Gastroesophageal sphincter (tissue), 4 donors: Measurements from ENCODE around the gene LHFPL3. TPM values are rescaled to one million over a fixed set of nuclear protein-coding genes. Genes with fewer than 3 reads are reported as not detected.
"Not testable (repeated sequence)": the region's sequence is repeated elsewhere in the genome, so short reads cannot be mapped to it uniquely, and the experiment has no call there.

ENCODE experiments used
- ATAC-seq: fragments of 150-250 bp; one replicate; pipeline ENCODE4 v1.9.1; 2016; ENCODE audit warnings: mild to moderate bottlenecking, moderate library complexity
- H3K27ac ChIP-seq, 4 donors: fragments of 200-600 bp; sonication (generic) in 3 of 4; 1 replicate in 3 of 4; 2 replicates in 1 of 4; pipeline ENCODE4 v1.5.1; 2016 to 2019
- H3K27me3 ChIP-seq: fragments of 200-600 bp; sonication (generic); one replicate; pipeline ENCODE4 v1.5.1; 2019
- H3K36me3 ChIP-seq, 2 donors: fragments of 200-600 bp; sonication (generic); one replicate each; pipeline ENCODE4 v1.5.1; 2019; ENCODE audit warnings: control low read depth in 1 of 2
- H3K4me1 ChIP-seq, 3 donors: fragments of 200-600 bp; sonication (generic); 1 replicate in 2 of 3; 2 replicates in 1 of 3; pipeline ENCODE4 v1.5.1; 2016 to 2019; ENCODE audit warnings: control low read depth in 2 of 3
- H3K4me3 ChIP-seq, 2 donors: fragments of 200-600 bp; sonication (generic); one replicate each; pipeline ENCODE4 v1.5.1; 2019; ENCODE audit warnings: mild to moderate bottlenecking in 1 of 2, moderate library complexity in 1 of 2
- H3K9me3 ChIP-seq, 3 donors: fragments of 200-600 bp; sonication (generic); one replicate each; pipeline ENCODE4 v1.5.1; 2017 to 2019; ENCODE audit warnings: control low read depth in 2 of 3
- EP300 ChIP-seq: sonication (generic); formaldehyde crosslinking; IDR thresholded peaks from one replicate; pipeline ENCODE4 v1.6.1; 2017; ENCODE audit warnings: antibody characterized with exemption, mild to moderate bottlenecking
- POLR2A ChIP-seq, 2 donors: fragments of 450-650 bp; IDR thresholded peaks; one replicate each; pipeline ENCODE4 v1.6.1; 2017; ENCODE audit warnings: antibody characterized with exemption in 2 of 2, mild to moderate bottlenecking in 2 of 2, moderate library complexity in 1 of 2
- POLR2AphosphoS5 ChIP-seq: sonication (generic); formaldehyde crosslinking; IDR thresholded peaks from one replicate; pipeline ENCODE4 v1.6.1; 2017; ENCODE audit warnings: antibody characterized with exemption
- WGBS, 2 donors: methylation state at CpG; one replicate each; pipeline ENCODE4 v1.1.5; 2018; ENCODE audit warnings: low coverage in 1 of 2; 5-methylcytosine and 5-hydroxymethylcytosine counted together
- total RNA-seq, 4 donors: library from RNA; depleted of rRNA; stranded (reverse); fragments of >200 nt; gene quantifications; one replicate each; pipeline ENCODE4 v1.1.0, GENCODE V29; 2016
- TF ChIP-seq, protein P1 (sequence below), 4 experiments: fragments of 200-600 bp in 2 of 4; fragments of 450-650 bp in 2 of 4; sonication (generic) in 1 of 4; IDR thresholded peaks; one replicate each; pipeline ENCODE4 v1.5.1; 2017 to 2019; ENCODE audit warnings: antibody characterized with exemption in 4 of 4, mild to moderate bottlenecking in 2 of 4, moderate library complexity in 2 of 4

Gene LHFPL3
- total RNA-seq, 4 donors from 2014 or later, result not detected

DNA sequence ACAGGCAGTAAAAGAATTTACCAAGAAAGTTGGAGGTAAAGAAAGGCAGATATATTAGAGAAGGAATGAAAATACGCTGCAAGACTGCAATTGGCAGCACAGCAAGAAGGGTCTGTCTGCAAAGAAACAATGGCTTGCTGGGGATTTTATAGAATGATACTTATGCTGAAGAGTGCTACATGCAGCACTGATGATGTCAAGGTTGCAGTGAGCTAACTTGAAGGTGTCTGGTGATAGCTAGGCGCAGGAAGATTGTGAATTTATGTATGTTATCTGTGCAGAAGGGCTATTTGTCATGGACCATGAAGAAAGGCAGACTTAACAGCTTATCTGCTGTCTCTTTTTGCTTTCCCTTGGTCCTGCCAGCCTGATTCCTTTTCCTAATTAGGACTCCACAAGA lies 366.3 kb downstream of the LHFPL3 start:
- Histone ChIP-seq H3K36me3 (no peaks in the 10 kb centered on the region), H3K27ac (no peak overlapping the region), H3K27me3 (no peaks in the 10 kb centered on the region), H3K4me3 (no peak overlapping the region), H3K9me3 (no peaks in the 10 kb centered on the region), H3K4me1 (no peaks in the 10 kb centered on the region)
- WGBS, 2 donors, result 42 to 48% methylated on average over 2 of the region's 2 CpGs
- TF ChIP-seq POLR2AphosphoS5 (no peak), POLR2A (IDR thresholded peaks at IDR 0.05) (no peak), EP300 (no peak)
- TF ChIP-seq, protein P1, sequence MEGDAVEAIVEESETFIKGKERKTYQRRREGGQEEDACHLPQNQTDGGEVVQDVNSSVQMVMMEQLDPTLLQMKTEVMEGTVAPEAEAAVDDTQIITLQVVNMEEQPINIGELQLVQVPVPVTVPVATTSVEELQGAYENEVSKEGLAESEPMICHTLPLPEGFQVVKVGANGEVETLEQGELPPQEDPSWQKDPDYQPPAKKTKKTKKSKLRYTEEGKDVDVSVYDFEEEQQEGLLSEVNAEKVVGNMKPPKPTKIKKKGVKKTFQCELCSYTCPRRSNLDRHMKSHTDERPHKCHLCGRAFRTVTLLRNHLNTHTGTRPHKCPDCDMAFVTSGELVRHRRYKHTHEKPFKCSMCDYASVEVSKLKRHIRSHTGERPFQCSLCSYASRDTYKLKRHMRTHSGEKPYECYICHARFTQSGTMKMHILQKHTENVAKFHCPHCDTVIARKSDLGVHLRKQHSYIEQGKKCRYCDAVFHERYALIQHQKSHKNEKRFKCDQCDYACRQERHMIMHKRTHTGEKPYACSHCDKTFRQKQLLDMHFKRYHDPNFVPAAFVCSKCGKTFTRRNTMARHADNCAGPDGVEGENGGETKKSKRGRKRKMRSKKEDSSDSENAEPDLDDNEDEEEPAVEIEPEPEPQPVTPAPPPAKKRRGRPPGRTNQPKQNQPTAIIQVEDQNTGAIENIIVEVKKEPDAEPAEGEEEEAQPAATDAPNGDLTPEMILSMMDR (IDR thresholded peaks at IDR 0.05), result no peak
- ATAC-seq, result no peak

DNA sequence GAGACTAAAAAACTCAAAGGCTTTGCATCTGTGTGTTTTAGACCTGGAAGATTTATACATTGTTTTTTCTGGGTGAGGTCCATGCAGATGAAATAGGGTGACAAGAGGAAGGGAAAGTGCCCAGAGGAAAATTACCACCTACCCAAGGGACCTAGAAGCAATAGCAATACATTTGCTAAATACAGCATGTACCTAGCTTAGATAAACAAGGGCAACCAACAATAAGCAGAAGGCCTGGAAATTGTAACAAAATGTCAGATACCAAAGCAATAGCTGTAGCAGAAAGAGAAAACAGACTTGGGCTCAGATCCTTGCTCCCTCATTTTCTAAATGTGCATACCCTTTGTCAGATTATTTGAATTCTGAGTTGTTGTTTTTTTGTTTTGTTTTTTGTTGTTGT lies 367.2 kb downstream of the LHFPL3 start:
- Histone ChIP-seq H3K9me3 (no peaks in the 10 kb centered on the region), H3K4me3 (no peak overlapping the region), H3K27me3 (no peaks in the 10 kb centered on the region), H3K36me3 (no peaks in the 10 kb centered on the region), H3K4me1 (no peaks in the 10 kb centered on the region), H3K27ac (no peak overlapping the region)
- ATAC-seq, result no peak
- TF ChIP-seq EP300, result no peak
- TF ChIP-seq, protein P1 (IDR thresholded peaks at IDR 0.05), result no peak
- no peak for TF ChIP-seq POLR2A (IDR thresholded peaks at IDR 0.05)
- TF ChIP-seq POLR2AphosphoS5, result no peak

DNA sequence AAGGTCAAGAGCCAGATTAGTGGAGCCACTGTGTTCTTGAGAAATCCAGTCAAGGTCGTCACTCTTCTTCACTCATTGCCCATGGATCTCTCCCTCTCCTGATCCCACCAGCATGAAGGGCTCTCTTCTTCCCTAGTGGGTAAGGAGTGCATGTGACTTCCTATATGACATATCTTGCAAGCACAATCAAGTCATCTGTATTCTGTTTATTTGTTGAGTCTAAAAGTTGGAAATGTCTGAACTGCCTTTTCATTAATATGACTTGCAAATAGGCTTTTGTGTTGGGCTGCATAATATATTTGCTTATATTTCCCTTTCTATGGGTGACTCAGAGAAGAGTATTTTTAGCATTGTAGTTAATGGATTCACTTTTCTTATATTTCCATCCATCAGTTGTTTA lies 371.9 kb downstream of the LHFPL3 start:
- no peaks in the 10 kb centered on the region for H3K9me3 ChIP-seq
- no peaks in the 10 kb centered on the region for H3K4me1 ChIP-seq
- no peaks in the 10 kb centered on the region for H3K36me3 ChIP-seq
- 67% methylated on average over 1 of the region's 1 CpG; no CpG with 5 or more reads in 1 of the 2 donors for WGBS, 2 donors
- H3K27me3 ChIP-seq, result no peaks in the 10 kb centered on the region
- no peak for ATAC-seq
- no peak for TF ChIP-seq POLR2AphosphoS5
- TF ChIP-seq EP300, result no peak
- TF ChIP-seq, protein P1 (IDR thresholded peaks at IDR 0.05), result no peak
- TF ChIP-seq POLR2A (IDR thresholded peaks at IDR 0.05), result no peak
- H3K4me3 ChIP-seq, result no peak overlapping the region
- H3K27ac ChIP-seq, result no peak overlapping the region

DNA sequence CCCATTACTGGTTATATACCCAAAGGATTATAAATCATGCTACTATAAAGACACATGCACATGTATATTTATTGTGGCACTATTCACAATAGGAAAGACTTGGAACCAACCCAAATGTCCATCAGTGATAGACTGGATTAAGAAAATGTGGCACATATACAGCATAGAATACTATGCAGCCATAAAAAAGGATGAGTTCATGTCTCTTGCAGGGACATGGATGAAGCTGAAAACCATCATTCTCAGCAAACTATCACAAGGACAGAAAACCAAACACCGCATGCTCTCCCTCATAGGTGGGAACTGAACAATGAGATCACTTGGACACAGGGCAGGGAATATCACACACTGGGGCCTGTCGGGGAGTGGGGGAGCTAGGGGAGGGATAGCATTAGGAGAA lies 392.6 kb downstream of the LHFPL3 start:
- not testable (repeated sequence) for H3K4me1 ChIP-seq, H3K27me3 ChIP-seq, ATAC-seq, H3K36me3 ChIP-seq, H3K4me3 ChIP-seq, H3K9me3 ChIP-seq, H3K27ac ChIP-seq
- WGBS, 2 donors, result 100% methylated on average over 1 of the region's 2 CpGs; no CpG with 5 or more reads in 1 of the 2 donors

DNA sequence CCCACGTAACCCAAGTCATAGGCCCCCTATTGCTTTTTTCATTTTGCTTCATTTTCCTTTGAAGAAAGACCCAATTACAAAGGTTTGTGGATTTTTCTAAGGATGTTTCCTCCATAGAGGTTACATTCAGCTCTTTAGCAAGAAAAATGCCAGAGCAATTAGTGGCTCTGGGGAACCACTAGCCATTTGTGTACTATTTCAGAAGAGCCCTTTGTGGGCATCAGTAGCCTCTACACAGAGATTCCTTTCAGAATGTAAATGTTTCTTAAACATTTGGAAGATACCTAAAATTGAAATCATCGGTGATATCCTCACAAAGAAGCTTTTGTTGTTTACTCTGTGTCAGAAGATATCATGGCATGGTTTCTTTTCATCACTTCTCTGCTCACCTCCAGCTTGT lies 394.6 kb downstream of the LHFPL3 start:
- H3K36me3 ChIP-seq, result no peaks in the 10 kb centered on the region
- no peaks in the 10 kb centered on the region for H3K9me3 ChIP-seq
- no peaks in the 10 kb centered on the region for H3K27me3 ChIP-seq
- no peak overlapping the region for H3K27ac ChIP-seq
- ATAC-seq, result no peak
- 70 to 73% methylated on average over 2 of the region's 2 CpGs for WGBS, 2 donors
- no peaks in the 10 kb centered on the region for H3K4me1 ChIP-seq
- TF ChIP-seq, protein P1 (IDR thresholded peaks at IDR 0.05), result no peak
- TF ChIP-seq EP300 (no peak), POLR2A (IDR thresholded peaks at IDR 0.05) (no peak)
- no peak overlapping the region for H3K4me3 ChIP-seq

DNA sequence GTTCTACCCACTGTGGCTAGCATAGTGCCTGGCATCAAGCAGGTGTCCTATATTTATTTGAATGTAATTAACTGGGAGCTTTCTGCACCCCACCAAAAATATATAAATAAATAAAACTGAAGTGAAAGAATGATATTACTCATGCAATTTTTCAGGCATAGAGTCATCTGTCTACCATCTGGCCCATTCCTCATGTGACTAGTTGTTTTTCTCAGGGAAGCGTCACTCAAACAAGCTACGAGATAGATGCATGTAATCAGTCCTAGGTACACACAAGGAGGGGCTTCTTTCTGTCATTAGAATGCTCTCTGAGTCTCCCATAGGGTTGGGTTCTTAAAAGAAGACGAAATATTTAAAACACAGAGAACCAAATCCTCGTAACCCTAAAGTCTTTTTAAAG lies 430.1 kb downstream of the LHFPL3 start:
- no peak overlapping the region for H3K4me3 ChIP-seq
- H3K9me3 ChIP-seq, result peaks cover 0 to 4% (median 0%) of the 10 kb centered on the region in 3 donors
- TF ChIP-seq POLR2A (IDR thresholded peaks at IDR 0.05) (no peak), EP300 (no peak), POLR2AphosphoS5 (no peak)
- TF ChIP-seq, protein P1 (IDR thresholded peaks at IDR 0.05), result no peak
- no peak for ATAC-seq
- no peaks in the 10 kb centered on the region for H3K27me3 ChIP-seq
- H3K4me1 ChIP-seq, result no peaks in the 10 kb centered on the region
- H3K27ac ChIP-seq, result no peak overlapping the region
- H3K36me3 ChIP-seq, result no peaks in the 10 kb centered on the region
- 63 to 71% methylated on average over 4 of the region's 4 CpGs for WGBS, 2 donors
